NCI-H510A (cell line): Measurements from ENCODE around the gene COX19.

Experiments
- DNase-seq: peaks from one replicate; lab custom pipeline; 2025; lab: John Stamatoyannopoulos, UW

The COX19 gene

GRCh38 chr7:991729-992656 lies 16.6 kb upstream of the COX19 start:
- DNase-seq = no peak

GRCh38 chr7:990933-991728 lies 15.8 kb upstream of the COX19 start:
- DNase-seq = no peak

GRCh38 chr7:990352-990932 lies 15.1 kb upstream of the COX19 start:
- DNase-seq = no peak

GRCh38 chr7:988963-989529 lies 13.7 kb upstream of the COX19 start:
- DNase-seq = no peak

- DNase-seq = no peak
Measured at GRCh38 chr7:988426-988911, 13.1 kb upstream of the COX19 start.

GRCh38 chr7:987909-988308 lies 12.6 kb upstream of the COX19 start:
- no peak for DNase-seq

GRCh38 chr7:986766-987751 lies 11.7 kb upstream of the COX19 start:
- no peak for DNase-seq

- DNase-seq = no peak
Measured at GRCh38 chr7:985915-986741, 10.8 kb upstream of the COX19 start.

GRCh38 chr7:985127-985416 lies 9.7 kb upstream of the COX19 start:
- no peak for DNase-seq

GRCh38 chr7:984361-985126 lies 9.2 kb upstream of the COX19 start:
- DNase-seq = no peak

GRCh38 chr7:983616-984071 lies 8.3 kb upstream of the COX19 start:
- DNase-seq = no peak

- DNase-seq = no peak
Measured at GRCh38 chr7:983004-983615, 7.8 kb upstream of the COX19 start, which contains the start of gene CYP2W1. Gene CYP2W1, plus strand, starts transcription at chr7:983181. Its CDS starts 31 bp downstream, at chr7:983212.

GRCh38 chr7:982511-983003 lies 7.2 kb upstream of the COX19 start:
- DNase-seq = no peak

GRCh38 chr7:981793-982510 lies 6.6 kb upstream of the COX19 start:
- DNase-seq = no peak

- no peak for DNase-seq
Measured at GRCh38 chr7:979886-980571, 4.7 kb upstream of the COX19 start.

GRCh38 chr7:979151-979550 lies 3.8 kb upstream of the COX19 start:
- no peak for DNase-seq

- DNase-seq = no peak
Measured at GRCh38 chr7:978416-979091, 3.2 kb upstream of the COX19 start.
